Spleen (tissue), 11 donors: ENCODE measurements around the gene ZC2HC1C. TPM values are rescaled to one million over a fixed set of nuclear protein-coding genes. Genes with fewer than 3 reads are reported as not detected.

ENCODE experiments used
- DNase-seq: peaks from one replicate; pipeline ENCODE4 v3.0.0-alpha.2; 2020
- H3K27ac ChIP-seq, 8 donors: fragments of 200-600 bp; sonication (generic) in 7 of 8; 1 replicate in 4 of 8; 2 replicates in 4 of 8; pipeline versions ENCODE4 v1.5.0 to v1.8.0; 2016 to 2021; ENCODE audit warnings: inconsistent platforms in 4 of 8, mild to moderate bottlenecking in 4 of 8, moderate library complexity in 1 of 8
- H3K27me3 ChIP-seq, 7 donors: fragments of 200-600 bp; sonication (generic) in 6 of 7; replicated peaks in 1 of 7; 1 replicate in 4 of 7; 2 replicates in 3 of 7; pipeline versions ENCODE4 v1.5.0 to v1.8.0; 2016 to 2021; ENCODE audit warnings: inconsistent platforms in 3 of 7, mild to moderate bottlenecking in 1 of 7
- H3K36me3 ChIP-seq, 6 donors: fragments of 200-600 bp; sonication (generic) in 5 of 6; 1 replicate in 4 of 6; 2 replicates in 2 of 6; pipeline versions ENCODE4 v1.5.0 to v1.8.0; 2016 to 2021; ENCODE audit warnings: inconsistent platforms in 2 of 6
- H3K4me1 ChIP-seq, 6 donors: fragments of 200-600 bp; sonication (generic) in 5 of 6; 1 replicate in 3 of 6; 2 replicates in 3 of 6; pipeline versions ENCODE4 v1.5.0 to v1.8.0; 2016 to 2021; ENCODE audit warnings: inconsistent platforms in 3 of 6
- H3K4me3 ChIP-seq, 8 donors: fragments of 200-600 bp; sonication (generic) in 7 of 8; 1 replicate in 4 of 8; 2 replicates in 4 of 8; pipeline versions ENCODE4 v1.5.0 to v1.8.0; 2016 to 2021; ENCODE audit warnings: inconsistent platforms in 4 of 8, mild to moderate bottlenecking in 4 of 8, moderate library complexity in 2 of 8
- H3K9me3 ChIP-seq, 8 donors: fragments of 200-600 bp; sonication (generic) in 7 of 8; 1 replicate in 4 of 8; 2 replicates in 4 of 8; pipeline versions ENCODE4 v1.5.0 to v1.8.0; 2016 to 2021; ENCODE audit warnings: inconsistent platforms in 4 of 8
- CTCF ChIP-seq, 11 experiments: fragments of 200-600 bp in 7 of 11; fragments of 450-650 bp in 4 of 11; sonication (generic) in 4 of 11; IDR thresholded peaks in 8 of 11; conservative IDR thresholded peaks in 3 of 11; 1 replicate in 7 of 11; 2 replicates in 4 of 11; pipeline versions ENCODE4 v1.4.0 to v1.8.0; 2016 to 2021; ENCODE audit warnings: antibody characterized with exemption in 11 of 11, inconsistent platforms in 4 of 11, mild to moderate bottlenecking in 1 of 11
- POLR2A ChIP-seq, 3 donors: fragments of 450-650 bp; IDR thresholded peaks; one replicate each; pipeline ENCODE4 v1.5.1; 2017; ENCODE audit warnings: antibody characterized with exemption in 3 of 3, mild to moderate bottlenecking in 1 of 3
- POLR2AphosphoS5 ChIP-seq, 3 donors: sonication (generic); formaldehyde crosslinking; IDR thresholded peaks; one replicate each; pipeline ENCODE4 v1.5.1; 2017; ENCODE audit warnings: antibody characterized with exemption in 3 of 3
- WGBS, 5 donors: extraction: QIAGEN DNeasy Blood & Tissue Kit in 3 of 5; methylation state at CpG; one replicate each; pipeline versions ENCODE4 v1.1.5 to v1.1.7; 2013 to 2018; 5-methylcytosine and 5-hydroxymethylcytosine counted together
- intact Hi-C: fragments of 100-400 bp; cut with DNase I; formaldehyde crosslinking; loops from one replicate; pipeline ENCODE4 v1.15.0; 2023; ENCODE audit warnings: low total_unique reads
- polyA plus RNA-seq, 3 donors: library from polyadenylated mRNA; stranded (reverse); fragments of 200-250 nt; gene quantifications; one replicate each; pipeline ENCODE4 v1.2.1, GENCODE V29; 2013
- total RNA-seq, 7 donors: library from RNA; depleted of rRNA in 3 of 7; stranded (reverse); fragments of >200 nt in 3 of 7; fragmentation: NEBNext Ultra II Directional in 4 of 7; extraction: Animal tissue kit (Norgen Biotek cat#: 25700) in 4 of 7; gene quantifications; one replicate each; pipeline versions ENCODE4 v1.1.0 to v1.2.1, GENCODE V29; 2016 to 2021
- donor health status: healthy with polysubstance abuse.
- donor health status: DM: no; HTN: no; CAD: no; lungs with moderate emphysema.
- donor health status: DM: no; HTN: no; CAD: no.
- donor health status: Bipolar disorder and iron deficiency.
- donor health status: healthy.
- donor health status: DM: no; HTN: no; CAD: no.
- donor health status: DM: yes; HTN: yes; CAD: no.

ZC2HC1C gene
- total and polyA plus RNA-seq, 10 donors = 0.89 to 2.8 (median 1.2) TPM

- intact Hi-C loops = no loop called here
- Histone ChIP-seq H3K4me3 (no peak overlapping the region), H3K27ac (peak overlapping the region in 1 of 8 donors; percentile 29), H3K27me3 (no peaks in the 10 kb centered on the region), H3K36me3 (peaks cover 0 to 89% (median 34%) of the 10 kb centered on the region in 6 donors), H3K4me1 (peaks cover 0 to 14% (median 0%) of the 10 kb centered on the region in 6 donors), H3K9me3 (no peaks in the 10 kb centered on the region)
- no peak for TF ChIP-seq CTCF (IDR thresholded peaks at IDR 0.05 in 8 of 11, conservative IDR thresholded peaks at IDR 0.05 in 3 of 11)
- no peak for TF ChIP-seq POLR2A (IDR thresholded peaks at IDR 0.05)
- TF ChIP-seq POLR2AphosphoS5 (IDR thresholded peaks at IDR 0.05) = no peak
- no peak for DNase-seq
- 88 to 99% (median 94%) methylated on average over 2 of the region's 2 CpGs for WGBS, 5 donors
These were observed 43.6 kb upstream of the ZC2HC1C start for GRCh38 chr14:75025876-75026275.

- WGBS, 5 donors = 0 to 4% (median 0%) methylated on average over 1 of the region's 1 CpG
These were observed 39.3 kb upstream of the ZC2HC1C start for GRCh38 chr14:75030147-75030546.

DNA sequence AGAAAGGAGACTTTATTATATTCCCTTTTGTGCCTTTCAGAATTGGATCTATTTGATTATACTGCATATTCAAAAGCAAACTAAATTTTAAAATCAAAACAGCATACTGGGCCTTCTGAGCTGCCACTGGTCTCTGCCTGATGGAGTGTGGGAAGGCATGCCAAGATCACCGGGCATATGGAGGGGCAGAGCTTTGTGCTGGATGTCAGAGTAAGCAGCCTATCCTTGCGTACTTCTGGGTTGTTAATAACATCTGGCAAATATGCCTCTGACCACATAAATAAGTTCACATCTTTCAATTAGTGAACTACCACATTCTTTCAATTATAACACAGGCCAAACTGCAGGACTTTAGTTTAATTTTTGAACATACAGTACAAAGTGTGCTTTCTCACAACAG lies 36.5 kb upstream of the ZC2HC1C start:
- H3K4me1 ChIP-seq = peaks cover 0 to 3% (median 0%) of the 10 kb centered on the region in 6 donors
- no peak for DNase-seq
- TF ChIP-seq POLR2AphosphoS5 (IDR thresholded peaks at IDR 0.05) (no peak), POLR2A (IDR thresholded peaks at IDR 0.05) (no peak), CTCF (IDR thresholded peaks at IDR 0.05 in 8 of 11, conservative IDR thresholded peaks at IDR 0.05 in 3 of 11) (no peak)
- H3K4me3 ChIP-seq = no peak overlapping the region
- H3K9me3 ChIP-seq = no peaks in the 10 kb centered on the region
- H3K27ac ChIP-seq = no peak overlapping the region
- H3K36me3 ChIP-seq = peaks cover 0 to 98% (median 44%) of the 10 kb centered on the region in 6 donors
- intact Hi-C loops = no loop called here
- 94 to 100% (median 98%) methylated on average over 2 of the region's 2 CpGs for WGBS, 5 donors
- no peaks in the 10 kb centered on the region for H3K27me3 ChIP-seq

More at GRCh38 chr14:75030147-75030546, 39.3 kb upstream of the ZC2HC1C start:
- TF ChIP-seq POLR2A (IDR thresholded peaks at IDR 0.05) (no peak), CTCF (IDR thresholded peaks at IDR 0.05 in 8 of 11, conservative IDR thresholded peaks at IDR 0.05 in 3 of 11) (no peak), POLR2AphosphoS5 (IDR thresholded peaks at IDR 0.05) (no peak)
- intact Hi-C loops = no loop called here
- Histone ChIP-seq H3K4me3 (no peak overlapping the region), H3K4me1 (peaks cover 0 to 7% (median 0%) of the 10 kb centered on the region in 6 donors), H3K27ac (no peak overlapping the region), H3K36me3 (peaks cover 0 to 91% (median 47%) of the 10 kb centered on the region in 6 donors), H3K27me3 (no peaks in the 10 kb centered on the region), H3K9me3 (no peaks in the 10 kb centered on the region)
- no peak for DNase-seq

GRCh38 chr14:75040507-75040906 lies 28.9 kb upstream of the ZC2HC1C start:
- Histone ChIP-seq H3K27me3 (no peaks in the 10 kb centered on the region), H3K36me3 (peaks cover 0 to 58% (median 11%) of the 10 kb centered on the region in 6 donors), H3K9me3 (no peaks in the 10 kb centered on the region), H3K4me1 (peaks cover 0 to 41% (median 16%) of the 10 kb centered on the region in 6 donors), H3K4me3 (no peak overlapping the region), H3K27ac (no peak overlapping the region)
- WGBS, 5 donors = 87 to 98% (median 91%) methylated on average over 1 of the region's 1 CpG
- intact Hi-C loops = no loop called here
- DNase-seq = no peak
- TF ChIP-seq POLR2AphosphoS5 (IDR thresholded peaks at IDR 0.05) (no peak), CTCF (IDR thresholded peaks at IDR 0.05 in 8 of 11, conservative IDR thresholded peaks at IDR 0.05 in 3 of 11) (no peak), POLR2A (IDR thresholded peaks at IDR 0.05) (no peak)
